Measurements from ENCODE around the gene C1QTNF9. TPM values are rescaled to one million over a fixed set of nuclear protein-coding genes. Genes with fewer than 3 reads are reported as not detected.

Gene C1QTNF9
- total RNA-seq, 1 experiment from 2014 or later: not detected

DNA sequence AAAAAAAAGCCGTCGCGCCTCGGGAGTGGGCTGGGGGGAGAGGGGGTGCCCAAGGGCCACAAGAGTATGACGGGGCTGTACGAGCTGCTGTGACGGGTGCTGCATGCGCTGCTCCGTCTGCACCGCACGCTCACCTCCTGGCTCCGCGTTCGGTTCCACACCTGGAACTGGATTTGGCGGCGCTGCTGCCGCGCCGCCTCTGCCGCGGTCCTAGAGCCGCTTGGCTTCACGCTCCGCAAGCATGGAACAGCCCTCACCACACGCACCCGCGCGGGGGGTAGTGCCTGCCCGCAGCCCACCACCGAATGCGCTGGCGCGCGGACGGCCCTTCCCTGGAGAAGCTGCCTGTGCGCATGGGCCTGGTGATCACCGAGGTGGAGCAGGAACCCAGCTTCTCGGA, 18.8 kb downstream of the C1QTNF9 start:
- peak; percentile 58 for DNase-seq (ENCODE audit: low spot score)
- no peak for TF ChIP-seq TP53 (CRISPR knock-in tag; IDR thresholded peaks at IDR 0.05)
- TF ChIP-seq MAX (CRISPR knock-in tag; IDR thresholded peaks at IDR 0.05): peak; percentile 42; the same call in 1 of the 2 replicates
- TF ChIP-seq ERG (CRISPR knock-in tag; IDR thresholded peaks at IDR 0.05): no peak
- TF ChIP-seq JUN (CRISPR knock-in tag; IDR thresholded peaks at IDR 0.05): no peak
- peak; percentile 69 for ATAC-seq

DNA sequence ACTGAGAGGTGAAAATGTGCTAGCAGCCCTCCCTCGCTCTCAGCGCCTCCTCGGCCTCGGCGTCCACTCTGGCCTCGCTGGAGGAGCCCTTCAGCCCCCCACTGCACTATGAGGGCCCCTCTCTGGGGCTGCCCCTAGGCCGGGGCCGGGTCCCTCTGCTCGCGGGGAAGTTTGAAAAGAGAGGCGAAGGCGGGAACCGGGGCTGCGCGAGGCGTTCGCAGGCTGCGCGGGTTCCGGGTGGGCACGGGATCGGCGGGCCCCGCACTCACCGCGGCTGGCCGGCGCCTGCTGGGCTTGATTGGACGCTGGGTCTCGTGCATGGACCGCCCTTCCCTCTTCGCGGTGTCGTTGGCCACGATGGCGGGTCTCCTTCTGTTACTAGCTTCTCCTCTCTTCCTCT, 29.3 kb downstream of the C1QTNF9 start:
- ATAC-seq (no peak), DNase-seq (ENCODE audit: low spot score) (no peak)
- no peak overlapping the region for H3K27ac Mint-ChIP-seq
- POLR2A ChIA-PET: no interaction called here
- no peaks in the 10 kb centered on the region; the same call in 1 of the 2 replicates for H3K27me3 Mint-ChIP-seq (ENCODE audit: low read depth)
- CTCF ChIA-PET: no interaction called here
- H3K4me1 Mint-ChIP-seq: no peaks in the 10 kb centered on the region
- peaks cover 21% of the 10 kb centered on the region for H3K9me3 Mint-ChIP-seq
- no peak for TF ChIP-seq GABPB1 (CRISPR knock-in tag; IDR thresholded peaks at IDR 0.05)
- TF ChIP-seq ATF2 (CRISPR knock-in tag; IDR thresholded peaks at IDR 0.05; ENCODE audit: borderline replicate concordance, low read depth): no peak
- TF ChIP-seq PREB (CRISPR knock-in tag; IDR thresholded peaks at IDR 0.05; ENCODE audit: borderline replicate concordance): no peak
- no peak for TF ChIP-seq FOXP1 (CRISPR knock-in tag; IDR thresholded peaks at IDR 0.05; ENCODE audit: borderline replicate concordance)
- no peak for TF ChIP-seq USF2 (CRISPR knock-in tag; IDR thresholded peaks at IDR 0.05)
- no peak for TF ChIP-seq HMGXB4 (CRISPR knock-in tag; IDR thresholded peaks at IDR 0.05)
- TF ChIP-seq KAT7 (CRISPR knock-in tag; IDR thresholded peaks at IDR 0.05; ENCODE audit: borderline replicate concordance): no peak
- TF ChIP-seq, protein P1, sequence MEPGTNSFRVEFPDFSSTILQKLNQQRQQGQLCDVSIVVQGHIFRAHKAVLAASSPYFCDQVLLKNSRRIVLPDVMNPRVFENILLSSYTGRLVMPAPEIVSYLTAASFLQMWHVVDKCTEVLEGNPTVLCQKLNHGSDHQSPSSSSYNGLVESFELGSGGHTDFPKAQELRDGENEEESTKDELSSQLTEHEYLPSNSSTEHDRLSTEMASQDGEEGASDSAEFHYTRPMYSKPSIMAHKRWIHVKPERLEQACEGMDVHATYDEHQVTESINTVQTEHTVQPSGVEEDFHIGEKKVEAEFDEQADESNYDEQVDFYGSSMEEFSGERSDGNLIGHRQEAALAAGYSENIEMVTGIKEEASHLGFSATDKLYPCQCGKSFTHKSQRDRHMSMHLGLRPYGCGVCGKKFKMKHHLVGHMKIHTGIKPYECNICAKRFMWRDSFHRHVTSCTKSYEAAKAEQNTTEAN (CRISPR knock-in tag; IDR thresholded peaks at IDR 0.05): no peak
- TF ChIP-seq ATF3 (CRISPR knock-in tag; conservative IDR thresholded peaks at IDR 0.05): no peak
- TF ChIP-seq NR2C2 (CRISPR knock-in tag; IDR thresholded peaks at IDR 0.05): no peak
- no peak for TF ChIP-seq ZNF416 (CRISPR knock-in tag; IDR thresholded peaks at IDR 0.05)
- no peaks in the 10 kb centered on the region for H3K36me3 Mint-ChIP-seq
- H3K4me3 Mint-ChIP-seq: no peak overlapping the region

More for the DNA sequence above, 18.8 kb downstream of the C1QTNF9 start:
- Mint-ChIP-seq H3K36me3 (no peaks in the 10 kb centered on the region), H3K4me3 (peak overlapping the region; percentile 55), H3K27me3 (ENCODE audit: low read depth) (peaks cover 24% of the 10 kb centered on the region), H3K4me1 (no peaks in the 10 kb centered on the region), H3K9me3 (no peaks in the 10 kb centered on the region), H3K27ac (no peak overlapping the region)
- POLR2A ChIA-PET: no interaction called here
- CTCF ChIA-PET: no interaction called here

Measured in WTC11 (cell line).